NAMALWA (cell line): ENCODE data around the gene STAG1.
"Not testable (repeated sequence)": the region's sequence is repeated elsewhere in the genome, so short reads cannot be mapped to it uniquely, and the experiment has no call there.

Source experiments
- DNase-seq: peaks from one replicate; pipeline ENCODE4 v3.0.0-alpha.2; 2015; ENCODE audit warnings: low spot score

The STAG1 gene

GRCh38 chr3:136390574-136390973 is 361.6 kb downstream of the STAG1 start:
- no peak for DNase-seq

- no peak for DNase-seq
Measured at GRCh38 chr3:136387031-136387430, 365.1 kb downstream of the STAG1 start.

- no peak for DNase-seq
Measured at GRCh38 chr3:136385457-136385856, 366.7 kb downstream of the STAG1 start.

- no peak for DNase-seq
Measured at GRCh38 chr3:136381051-136381450, 371.1 kb downstream of the STAG1 start.

- DNase-seq, result no peak
Measured at GRCh38 chr3:136380530-136380929, 371.6 kb downstream of the STAG1 start.

- DNase-seq, result no peak
Measured at GRCh38 chr3:136378011-136378410, 374.2 kb downstream of the STAG1 start.

- DNase-seq, result no peak
Measured at GRCh38 chr3:136377508-136377907, 374.7 kb downstream of the STAG1 start.

GRCh38 chr3:136375800-136376199 is 376.4 kb downstream of the STAG1 start:
- not testable (repeated sequence) for DNase-seq

GRCh38 chr3:136366289-136366688 is 385.9 kb downstream of the STAG1 start:
- no peak for DNase-seq

- DNase-seq, result no peak
Measured at GRCh38 chr3:136353461-136353860, 398.7 kb downstream of the STAG1 start.

GRCh38 chr3:136351905-136352304 is 400.3 kb downstream of the STAG1 start:
- peak; percentile 35 for DNase-seq

- DNase-seq, result no peak
Measured at GRCh38 chr3:136351351-136351750, 400.8 kb downstream of the STAG1 start.

GRCh38 chr3:136350557-136350956 is 401.6 kb downstream of the STAG1 start:
- no peak for DNase-seq

GRCh38 chr3:136350132-136350531 is 402.0 kb downstream of the STAG1 start:
- DNase-seq, result no peak

- no peak for DNase-seq
Measured at GRCh38 chr3:136346486-136346885, 405.7 kb downstream of the STAG1 start.

GRCh38 chr3:136343873-136344555 is 408.2 kb downstream of the STAG1 start:
- DNase-seq, result no peak

GRCh38 chr3:136343446-136343845 is 408.7 kb downstream of the STAG1 start:
- no peak for DNase-seq

- no peak for DNase-seq
Measured at GRCh38 chr3:136336329-136337100, 415.7 kb downstream of the STAG1 start.

- DNase-seq, result not testable (repeated sequence)
Measured at GRCh38 chr3:136334726-136335125, 417.5 kb downstream of the STAG1 start.

GRCh38 chr3:136334209-136334608 is 418.0 kb downstream of the STAG1 start:
- no peak for DNase-seq

GRCh38 chr3:136332776-136333175 is 419.4 kb downstream of the STAG1 start:
- no peak for DNase-seq

GRCh38 chr3:136332302-136332701 is 419.9 kb downstream of the STAG1 start:
- no peak for DNase-seq

- DNase-seq, result no peak
Measured at GRCh38 chr3:136330900-136331299, 421.3 kb downstream of the STAG1 start.

- no peak for DNase-seq
Measured at GRCh38 chr3:136329593-136329992, 422.6 kb downstream of the STAG1 start.
